ENCODE data around the gene EIF3B.
"Not testable (repeated sequence)": the region's sequence is repeated elsewhere in the genome, so short reads cannot be mapped to it uniquely, and the experiment has no call there.

EIF3B gene

GRCh38 chr7:2314209-2314955 is 40.2 kb upstream of the EIF3B start, which contains the start of gene SNX8:
Gene SNX8, minus strand, starts transcription at chr7:2314441. Its CDS starts 20 bp downstream, at chr7:2314421.
- H3K4me3 ChIP-seq, result peak within 1 kb of the TSS; percentile 71 to 95 (median 84)
- peaks cover 5 to 34% (median 16%) of the 10 kb centered on the region in 11 experiments; a peak in 14 of 22 replicates for H4K20me1 ChIP-seq
- peak within 1 kb of the TSS; percentile 80 to 98 (median 92) for H3K4me2 ChIP-seq
- H3K9ac ChIP-seq, result peak within 1 kb of the TSS; percentile 84 to 99 (median 90)
- peaks cover 0 to 13% (median 7%) of the 10 kb centered on the region in 11 experiments; a peak in 10 of 22 replicates for H3K9me3 ChIP-seq (replicated peaks in 1 of 11)
- no peaks in the 10 kb centered on the region for H3K27me3 ChIP-seq
- H3K4me1 ChIP-seq, result peaks cover 61 to 72% (median 66%) of the 10 kb centered on the region in 10 experiments
- H3K36me3 ChIP-seq, result peaks cover 5 to 11% (median 9%) of the 10 kb centered on the region in 11 experiments; a peak in 15 of 22 replicates
- TF ChIP-seq Cebpa-rat (IDR thresholded peaks at IDR 0.05), result no peak
- H3K27ac ChIP-seq, result peak within 1 kb of the TSS; percentile 80 to 95 (median 88)

GRCh38 chr7:2314956-2315530 is 39.6 kb upstream of the EIF3B start:
- not testable (repeated sequence) for H3K27me3 ChIP-seq, H3K9ac ChIP-seq, H3K27ac ChIP-seq, H3K36me3 ChIP-seq
- H3K4me3 ChIP-seq, result peak overlapping the region; percentile 71 to 95 (median 84); a peak in 14 of 20 replicates
- peaks cover 0 to 13% (median 7%) of the 10 kb centered on the region in 11 experiments; a peak in 10 of 22 replicates for H3K9me3 ChIP-seq (replicated peaks in 1 of 11)
- peak overlapping the region in 4 of 11 experiments; percentile 69 to 98 (median 80); a peak in 7 of 22 replicates for H3K4me2 ChIP-seq
- H3K4me1 ChIP-seq, result peaks cover 60 to 73% (median 66%) of the 10 kb centered on the region in 10 experiments
- peaks cover 0 to 28% (median 16%) of the 10 kb centered on the region in 11 experiments; a peak in 13 of 22 replicates for H4K20me1 ChIP-seq

DNA sequence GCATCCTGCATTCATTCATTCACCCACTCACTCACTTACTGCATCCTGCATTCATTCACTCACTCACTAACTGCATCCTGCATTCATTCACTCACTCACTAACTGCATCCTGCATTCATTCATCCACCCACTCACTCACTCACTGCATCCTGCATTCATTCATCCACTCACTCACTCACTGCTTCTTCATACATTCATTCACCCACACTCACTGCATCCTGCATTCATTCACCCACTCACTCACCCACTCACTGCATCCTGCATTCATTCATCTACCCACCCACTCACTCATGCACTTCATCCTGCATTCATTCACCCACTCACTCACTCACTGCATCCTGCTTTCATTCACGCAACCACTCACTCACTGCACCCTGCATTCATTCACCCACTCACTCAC is 38.8 kb upstream of the EIF3B start:
- H3K9ac ChIP-seq, result no peak overlapping the region
- no peaks in the 10 kb centered on the region for H3K27me3 ChIP-seq
- H3K27ac ChIP-seq, result no peak overlapping the region
- no peak for TF ChIP-seq Cebpa-rat (IDR thresholded peaks at IDR 0.05)
- peaks cover 0 to 20% (median 16%) of the 10 kb centered on the region in 11 experiments; a peak in 12 of 22 replicates for H4K20me1 ChIP-seq
- no peak overlapping the region for H3K4me3 ChIP-seq
- H3K9me3 ChIP-seq (replicated peaks in 1 of 11), result peaks cover 0 to 13% (median 7%) of the 10 kb centered on the region in 11 experiments; a peak in 10 of 22 replicates
- H3K36me3 ChIP-seq, result no peaks in the 10 kb centered on the region
- no peak overlapping the region for H3K4me2 ChIP-seq
- peaks cover 53 to 69% (median 59%) of the 10 kb centered on the region in 10 experiments for H3K4me1 ChIP-seq

- Histone ChIP-seq H3K36me3 (no peaks in the 10 kb centered on the region), H3K9ac (no peak overlapping the region), H3K27me3 (no peaks in the 10 kb centered on the region), H3K4me1 (peaks cover 46 to 61% (median 51%) of the 10 kb centered on the region in 10 experiments), H3K4me3 (no peak overlapping the region), H3K27ac (no peak overlapping the region), H4K20me1 (peaks cover 0 to 15% (median 10%) of the 10 kb centered on the region in 11 experiments; a peak in 12 of 22 replicates), H3K4me2 (peak overlapping the region; percentile 57 to 78 (median 72); a peak in 20 of 22 replicates), H3K9me3 (replicated peaks in 1 of 11) (peaks cover 0 to 13% (median 7%) of the 10 kb centered on the region in 11 experiments; a peak in 10 of 22 replicates)
- TF ChIP-seq Cebpa-rat (IDR thresholded peaks at IDR 0.05), result no peak
Observed at GRCh38 chr7:2316578-2316977, 38.0 kb upstream of the EIF3B start.

DNA sequence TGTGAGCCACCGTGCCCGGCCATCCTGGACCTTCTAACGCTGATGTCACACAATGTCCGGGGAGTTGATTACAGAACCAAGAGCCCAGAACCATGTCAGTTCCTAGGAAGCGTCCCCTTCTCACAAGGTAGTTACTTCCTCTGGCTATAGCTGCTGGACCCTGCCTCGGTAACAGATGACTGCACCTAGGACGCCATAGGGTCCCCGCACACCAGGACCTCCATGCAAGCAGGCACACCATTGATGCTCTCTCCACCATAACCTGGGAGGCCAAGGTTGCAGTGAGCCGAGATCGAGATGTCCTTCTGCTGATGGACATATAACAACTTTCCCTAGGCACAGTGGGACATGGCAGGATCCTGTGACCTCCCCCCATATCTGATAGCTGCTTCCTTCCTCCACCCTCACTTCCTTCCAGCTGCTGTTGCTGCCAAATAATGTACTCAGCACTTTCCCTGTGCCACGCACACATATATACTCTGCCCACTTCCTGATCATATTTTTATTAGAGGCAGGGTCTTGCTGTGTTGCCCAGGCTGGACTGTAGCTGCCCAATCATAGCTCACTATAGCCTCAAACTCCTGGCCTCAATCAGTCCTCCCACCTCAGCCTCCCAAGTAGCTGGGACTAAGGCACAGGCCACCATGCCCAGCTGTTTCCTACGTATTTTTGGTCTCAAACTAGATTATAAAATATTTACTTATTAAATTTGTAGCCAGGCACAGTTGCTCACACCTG is 36.9 kb upstream of the EIF3B start:
- Histone ChIP-seq H3K4me3 (no peak overlapping the region), H3K9me3 (replicated peaks in 1 of 11) (peaks cover 0 to 13% (median 7%) of the 10 kb centered on the region in 11 experiments; a peak in 10 of 22 replicates), H3K4me2 (peak overlapping the region; percentile 57 to 78 (median 72)), H3K36me3 (no peaks in the 10 kb centered on the region), H3K27ac (peak overlapping the region in 8 of 11 experiments; percentile 2 to 54 (median 27); a peak in 13 of 22 replicates), H3K4me1 (peaks cover 36 to 55% (median 41%) of the 10 kb centered on the region in 10 experiments), H4K20me1 (peaks cover 0 to 7% (median 0%) of the 10 kb centered on the region in 11 experiments; a peak in 4 of 22 replicates), H3K9ac (no peak overlapping the region), H3K27me3 (no peaks in the 10 kb centered on the region)
- no peak for TF ChIP-seq Cebpa-rat (IDR thresholded peaks at IDR 0.05)

GRCh38 chr7:2321020-2321419 is 33.6 kb upstream of the EIF3B start:
- Histone ChIP-seq H3K9me3 (replicated peaks in 1 of 11) (peaks cover 0 to 5% (median 1%) of the 10 kb centered on the region in 11 experiments; a peak in 8 of 22 replicates), H3K27ac (no peak overlapping the region), H3K36me3 (no peaks in the 10 kb centered on the region), H3K4me1 (peaks cover 42 to 80% (median 51%) of the 10 kb centered on the region in 10 experiments), H3K4me3 (no peak overlapping the region), H3K27me3 (no peaks in the 10 kb centered on the region), H4K20me1 (no peaks in the 10 kb centered on the region), H3K9ac (no peak overlapping the region), H3K4me2 (no peak overlapping the region)
- no peak for TF ChIP-seq Cebpa-rat (IDR thresholded peaks at IDR 0.05)

DNA sequence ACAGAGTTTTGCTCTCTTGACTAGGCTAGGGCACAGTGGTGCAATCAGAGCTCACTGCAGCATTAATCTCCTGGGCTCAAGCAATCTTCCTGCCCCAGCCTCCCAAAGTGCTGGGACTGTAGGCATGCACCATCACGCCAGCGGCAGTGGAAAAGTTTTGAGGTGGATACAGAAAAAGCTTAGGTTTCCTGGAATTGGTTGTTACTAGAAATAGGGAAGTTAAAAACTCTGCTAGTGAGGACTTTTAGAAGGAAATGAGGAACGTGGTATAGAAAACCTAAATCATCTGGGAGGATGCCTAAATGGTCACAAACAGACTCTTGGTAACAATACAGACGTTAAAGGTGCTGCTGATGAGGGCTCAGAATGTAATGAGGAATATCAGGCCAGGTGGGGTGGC is 29.5 kb upstream of the EIF3B start:
- Histone ChIP-seq H3K9ac (peak overlapping the region in 6 of 11 experiments; percentile 15 to 74 (median 62); a peak in 11 of 22 replicates), H3K4me3 (no peak overlapping the region; a peak in 2 of 20 replicates), H3K36me3 (no peaks in the 10 kb centered on the region), H3K4me2 (peak overlapping the region; percentile 53 to 90 (median 71)), H3K27ac (peak overlapping the region in 8 of 11 experiments; percentile 1 to 87 (median 50); a peak in 12 of 22 replicates), H3K9me3 (replicated peaks in 1 of 11) (no peaks in the 10 kb centered on the region), H3K27me3 (no peaks in the 10 kb centered on the region), H4K20me1 (no peaks in the 10 kb centered on the region), H3K4me1 (peaks cover 16 to 63% (median 30%) of the 10 kb centered on the region in 10 experiments)
- TF ChIP-seq Cebpa-rat (IDR thresholded peaks at IDR 0.05), result no peak

DNA sequence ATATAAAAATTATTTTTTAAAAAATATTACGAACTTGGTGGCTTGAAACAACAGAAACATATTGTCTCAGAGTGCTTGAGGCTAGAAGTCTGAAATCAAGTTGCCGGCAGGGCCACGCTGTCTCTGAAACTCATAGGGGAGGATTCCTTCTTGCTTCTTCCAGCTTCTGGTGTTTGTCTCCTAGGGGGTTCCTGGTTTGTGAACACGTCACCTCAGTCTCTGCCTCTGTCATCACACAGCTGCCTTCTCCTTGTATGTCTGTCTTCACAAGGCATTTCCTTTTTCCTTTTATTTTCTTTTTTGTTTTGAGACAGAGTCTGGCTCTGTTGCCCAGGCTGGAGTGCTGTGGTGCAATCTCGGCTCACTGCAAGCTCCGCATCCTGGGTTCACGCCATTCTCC is 27.7 kb upstream of the EIF3B start:
- H3K4me2 ChIP-seq, result peak overlapping the region in 7 of 11 experiments; percentile 0 to 90 (median 49); a peak in 9 of 22 replicates
- H3K27ac ChIP-seq, result peak overlapping the region in 4 of 11 experiments; percentile 2 to 87 (median 82); a peak in 6 of 22 replicates
- peaks cover 16 to 65% (median 30%) of the 10 kb centered on the region in 10 experiments for H3K4me1 ChIP-seq
- no peaks in the 10 kb centered on the region for H4K20me1 ChIP-seq
- no peaks in the 10 kb centered on the region for H3K36me3 ChIP-seq
- no peaks in the 10 kb centered on the region for H3K9me3 ChIP-seq (replicated peaks in 1 of 11)
- 0 out of 22 replicates have a peak, but pooled peaks of 2 of the 11 experiments have one; percentile 8 to 11 for TF ChIP-seq Cebpa-rat (IDR thresholded peaks at IDR 0.05)
- no peak overlapping the region for H3K4me3 ChIP-seq
- no peaks in the 10 kb centered on the region for H3K27me3 ChIP-seq
- peak overlapping the region in 3 of 11 experiments; percentile 29 to 53 (median 48); a peak in 4 of 22 replicates for H3K9ac ChIP-seq

Measured in BLaER1 treated with 17β-estradiol and CSF1 and Interleukin-3, amounts not matched to agents 10 nM and 100 nM (cell line).